Stimulated activated CD4-positive, alpha-beta T cell treated with anti-CD3 and anti-CD28 coated beads, TNF-alpha, amount 100 ng/mL, for 4 hours (primary cell): Measurements from ENCODE around the gene NDUFA7.
A peak's percentile ranks its signal among the peaks of the same experiment; 100 is the strongest.
"Not testable (repeated sequence)": the region's sequence is repeated elsewhere in the genome, so short reads cannot be mapped to it uniquely, and the experiment has no call there.

ENCODE experiments used
- DNase-seq, 3 experiments: peaks; one replicate each; pipeline ENCODE4 v3.0.0-alpha.2; 2020; ENCODE audit warnings: low read depth in 3 of 3

NDUFA7 gene

DNA sequence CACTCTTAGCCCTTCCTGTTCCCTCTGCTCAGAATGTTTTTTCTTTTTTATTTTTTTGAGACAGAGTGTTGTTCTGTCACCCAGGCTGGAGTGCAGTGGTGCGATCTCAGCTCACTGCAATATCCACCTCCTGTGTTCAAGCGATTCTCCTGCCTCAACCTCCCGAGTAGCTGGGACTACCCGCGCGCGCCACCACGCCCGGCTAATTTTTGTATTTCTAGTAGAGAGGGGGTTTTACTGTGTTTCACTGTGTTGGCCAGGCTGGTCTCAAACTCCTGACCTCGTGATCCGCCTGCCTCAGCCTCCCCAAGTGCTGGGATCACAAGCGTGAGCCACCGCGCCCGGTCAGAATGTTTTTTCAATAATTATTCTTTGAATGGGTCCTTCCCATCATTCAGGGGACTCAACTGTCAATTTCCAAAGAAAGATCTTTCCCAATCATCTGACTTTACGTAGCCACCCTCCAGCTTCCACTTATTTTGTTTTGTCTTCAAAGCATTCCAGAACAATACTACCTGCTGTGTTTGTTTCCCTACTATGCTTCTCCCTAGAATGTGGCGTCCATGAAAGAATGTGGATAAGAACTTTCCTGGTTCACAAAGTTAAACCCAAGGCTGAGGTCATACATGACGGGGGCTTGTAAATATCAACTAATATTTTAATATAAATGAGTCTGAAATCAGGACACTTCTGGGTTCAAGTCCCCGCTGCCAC lies 1.2 kb downstream of the NDUFA7 start:
- DNase-seq = no peak

DNA sequence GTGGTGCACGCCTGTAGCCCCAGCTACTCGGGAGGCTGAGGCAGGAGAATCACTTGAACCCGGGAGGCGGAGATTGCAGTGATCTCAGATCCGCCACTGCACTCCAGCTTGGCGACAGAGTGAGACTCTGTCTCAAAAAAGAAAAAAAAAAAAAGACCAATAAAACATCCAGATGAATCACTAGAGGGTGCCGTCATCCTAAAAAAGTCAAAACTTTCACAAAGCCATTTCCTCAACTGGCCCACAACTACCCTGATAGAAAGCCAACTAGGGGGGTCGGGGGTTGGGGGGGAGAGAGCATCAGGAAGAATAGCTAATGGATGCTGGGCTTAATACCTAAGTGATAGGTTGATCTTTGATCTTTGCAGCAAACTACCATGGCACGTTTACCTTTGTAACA lies 2.3 kb downstream of the NDUFA7 start:
- not testable (repeated sequence) for DNase-seq

DNA sequence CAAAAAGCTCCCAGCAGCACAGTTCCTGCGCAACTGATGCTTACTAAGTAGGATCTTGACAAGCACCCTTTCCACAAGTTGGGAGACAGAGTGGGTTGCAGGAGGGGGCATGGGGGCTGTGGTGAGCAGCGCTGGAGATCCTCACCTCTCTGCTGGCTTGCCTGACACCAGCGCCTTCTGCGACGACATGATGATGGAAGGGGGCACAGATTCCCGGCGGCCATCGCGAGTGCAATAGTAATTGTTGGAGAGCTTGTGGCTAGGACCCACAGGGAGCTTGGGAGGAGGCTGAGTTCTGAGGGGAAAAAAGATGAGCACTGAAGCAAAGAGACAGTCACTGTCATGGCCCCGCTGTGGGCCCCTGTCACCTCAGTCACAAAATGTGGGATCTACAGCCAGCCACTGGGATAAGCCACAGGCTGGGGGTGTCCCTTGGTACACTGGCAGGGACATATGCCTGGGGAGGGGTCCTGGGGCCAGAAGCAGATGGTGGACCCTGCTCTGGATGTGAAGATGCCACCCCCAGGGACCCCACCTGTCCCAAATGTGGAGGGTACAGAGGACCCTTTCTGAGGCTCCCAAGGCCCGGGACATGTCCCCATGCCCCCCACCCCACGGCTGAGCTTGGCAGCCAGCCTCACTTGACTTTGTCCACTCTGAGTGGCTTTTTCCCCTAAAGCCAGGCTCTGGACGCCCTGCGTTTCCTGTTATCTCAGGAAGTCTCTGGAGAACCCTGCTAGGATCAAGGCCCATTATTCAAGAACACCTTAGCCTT lies 4.6 kb downstream of the NDUFA7 start:
- no peak for DNase-seq

DNA sequence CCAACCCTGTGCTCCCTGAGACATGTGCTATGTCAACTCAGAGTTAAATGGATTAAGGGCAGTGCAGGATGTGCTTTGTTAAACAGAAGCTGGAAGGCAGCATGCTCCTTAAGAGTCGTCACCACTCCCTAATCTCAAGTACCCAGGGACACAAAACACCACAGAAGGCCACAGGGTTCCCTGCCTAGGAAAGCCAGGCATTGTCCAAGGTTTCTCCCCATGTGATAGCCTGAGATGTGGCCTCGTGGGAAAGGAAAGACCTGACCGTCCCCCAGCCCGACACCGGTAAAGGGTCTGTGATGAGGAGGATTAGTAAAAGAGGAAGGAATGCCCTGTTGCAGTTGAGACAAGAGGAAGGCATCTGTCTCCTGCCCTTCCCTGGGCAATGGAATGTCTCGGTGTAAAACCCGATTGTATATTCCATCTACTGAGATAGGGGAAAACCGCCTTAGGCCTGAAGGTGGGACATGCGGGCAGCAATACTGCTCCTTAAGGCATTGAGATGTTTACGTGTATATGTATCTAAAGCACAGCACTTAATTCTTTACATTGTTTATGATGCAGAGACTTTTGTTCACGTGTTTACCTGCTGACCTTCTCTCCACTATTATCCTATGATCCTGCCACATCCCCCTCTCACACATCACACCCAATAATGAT lies 6.1 kb downstream of the NDUFA7 start:
- DNase-seq = not testable (repeated sequence)

DNA sequence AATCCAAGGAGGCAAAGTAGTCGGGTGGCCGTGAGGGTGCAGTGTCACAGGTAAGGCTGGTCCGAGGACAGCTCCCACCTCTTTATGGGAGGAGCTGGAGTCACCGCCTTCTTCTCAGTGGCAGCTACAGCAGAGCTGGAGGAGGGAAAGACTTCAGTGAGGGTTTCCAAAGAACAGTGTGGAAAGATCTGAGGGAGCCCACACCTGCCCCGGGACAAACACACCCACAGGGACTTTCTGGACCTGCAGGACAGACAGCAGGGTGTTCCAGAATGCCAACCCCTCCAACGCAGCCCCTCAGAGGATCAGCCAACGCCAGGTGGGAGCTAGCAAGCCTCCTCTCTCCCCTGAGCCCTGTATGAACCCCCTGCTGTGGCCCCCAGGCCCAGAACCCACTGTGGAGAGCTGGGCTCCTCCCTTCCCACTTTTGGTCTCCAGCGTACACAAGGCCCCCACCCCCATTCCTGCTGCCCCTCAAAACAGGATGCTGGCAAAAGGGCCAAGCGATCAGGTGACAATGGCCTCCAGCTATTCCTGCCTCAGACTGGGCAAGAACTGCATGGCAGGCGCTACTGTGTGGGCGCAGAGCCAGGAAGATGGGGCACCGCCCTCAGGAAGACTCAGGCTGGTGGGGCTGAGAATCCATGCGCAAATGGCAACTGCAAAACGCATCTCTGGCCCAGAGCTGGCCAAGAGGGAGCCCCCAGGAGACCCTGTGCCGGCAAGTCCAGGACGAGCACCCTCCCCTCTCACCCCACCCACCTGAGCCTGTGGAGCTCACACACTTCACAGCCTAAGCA lies 9.5 kb downstream of the NDUFA7 start:
- DNase-seq = no peak

DNA sequence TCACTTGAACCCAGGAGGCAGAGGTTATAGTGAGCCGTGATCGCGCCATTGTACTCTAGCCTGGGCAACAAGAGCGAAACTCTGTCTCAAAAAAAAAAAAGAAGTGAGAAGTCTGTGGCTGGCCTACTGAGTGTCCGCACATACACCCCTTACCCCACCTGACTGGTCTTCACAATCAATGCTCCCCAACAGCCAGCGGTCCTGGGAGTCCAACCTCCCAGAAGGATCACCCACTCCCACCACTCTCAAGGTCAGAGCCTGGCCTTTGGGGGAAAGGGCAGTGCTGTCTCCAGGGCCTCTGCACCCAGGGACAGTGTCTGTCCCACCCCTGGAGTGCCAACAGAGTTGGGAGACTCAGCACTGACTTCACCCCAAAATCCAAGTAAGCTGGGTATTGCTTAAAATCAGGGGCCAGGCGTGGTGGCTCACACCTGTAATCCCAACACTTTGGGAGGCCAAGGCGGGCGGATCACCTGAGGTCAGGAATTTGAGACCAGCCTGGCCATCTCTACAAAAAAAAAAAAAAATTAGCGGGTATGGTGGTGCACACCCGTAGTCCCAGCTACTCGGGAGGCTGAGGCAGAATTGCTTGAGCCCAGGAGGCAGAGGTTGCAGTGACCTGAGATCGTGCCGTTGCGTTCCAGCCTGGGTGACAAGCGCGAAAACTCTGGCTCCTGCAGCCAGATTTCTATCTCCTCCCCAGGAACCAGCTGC lies 10.7 kb downstream of the NDUFA7 start:
- DNase-seq = no peak

DNA sequence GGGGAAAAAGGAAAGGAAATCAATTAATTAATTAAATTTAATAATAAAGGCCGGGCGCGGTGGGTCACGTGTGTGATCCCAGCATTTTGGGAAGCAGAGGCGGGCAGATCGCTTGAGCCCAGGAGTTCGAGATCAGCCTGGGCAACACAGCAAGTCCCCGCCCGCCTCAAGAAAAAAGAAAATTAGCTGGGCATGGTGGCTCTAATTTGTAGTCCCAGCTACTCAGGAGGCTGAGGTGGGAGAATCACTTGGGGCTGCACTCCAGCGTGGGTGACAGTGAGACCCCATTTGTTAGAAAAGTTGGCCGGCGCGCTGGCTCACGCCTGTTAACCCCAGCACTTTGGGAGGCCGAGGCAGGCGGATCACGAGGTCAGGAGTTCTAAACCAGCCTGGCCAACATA lies 12.3 kb downstream of the NDUFA7 start:
- DNase-seq = no peak

DNA sequence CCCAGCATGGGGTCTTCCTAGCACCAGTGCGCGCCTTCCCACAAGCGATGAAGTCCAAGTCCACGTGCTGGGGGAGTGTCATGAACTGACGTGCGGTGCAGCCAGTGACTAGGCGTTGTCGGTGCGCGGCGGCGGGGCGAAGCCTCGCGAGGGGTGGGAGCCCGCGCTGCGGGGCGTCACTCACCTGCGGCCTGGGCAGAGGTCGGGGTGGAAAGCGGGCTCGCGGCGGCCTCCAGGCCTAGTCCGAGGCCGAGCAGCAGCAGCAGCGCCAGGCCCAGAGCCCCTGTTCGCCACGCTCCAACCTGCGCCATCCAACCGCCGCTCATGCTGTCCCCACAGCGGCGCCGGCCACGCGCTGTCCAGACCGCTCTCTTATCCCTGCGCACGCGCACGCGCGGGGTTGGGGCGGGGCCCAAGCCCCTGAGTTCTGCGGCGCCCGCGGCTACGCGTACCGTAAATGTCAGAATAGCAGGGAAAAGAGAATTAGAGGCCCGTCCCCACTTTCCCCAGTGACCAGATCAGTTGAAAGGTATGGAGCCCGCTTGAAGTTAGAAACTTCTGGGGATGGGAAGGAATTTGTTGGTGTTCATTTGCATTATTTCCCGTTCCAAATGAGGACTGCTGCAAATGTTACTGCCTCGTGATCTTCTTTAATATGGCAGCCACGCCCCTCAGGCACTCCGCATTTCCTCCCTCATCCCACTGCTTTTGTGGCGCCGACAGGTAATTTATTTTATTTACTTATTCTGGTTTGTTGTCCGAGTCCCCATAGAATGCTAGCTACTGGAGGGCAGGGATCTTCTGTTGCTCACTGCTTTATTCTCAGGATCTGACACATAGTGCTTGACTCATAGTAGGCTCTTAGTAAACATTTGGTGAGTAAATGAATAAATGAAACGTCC lies 13.0 kb downstream of the NDUFA7 start, which contains the start of gene CD320:
CD320 (minus strand) TSS at position 394 of the 902 bp plus-strand sequence; CDS start at position 326, 68 bp downstream.
- peak; percentile 69 to 88 (median 72) for DNase-seq

DNA sequence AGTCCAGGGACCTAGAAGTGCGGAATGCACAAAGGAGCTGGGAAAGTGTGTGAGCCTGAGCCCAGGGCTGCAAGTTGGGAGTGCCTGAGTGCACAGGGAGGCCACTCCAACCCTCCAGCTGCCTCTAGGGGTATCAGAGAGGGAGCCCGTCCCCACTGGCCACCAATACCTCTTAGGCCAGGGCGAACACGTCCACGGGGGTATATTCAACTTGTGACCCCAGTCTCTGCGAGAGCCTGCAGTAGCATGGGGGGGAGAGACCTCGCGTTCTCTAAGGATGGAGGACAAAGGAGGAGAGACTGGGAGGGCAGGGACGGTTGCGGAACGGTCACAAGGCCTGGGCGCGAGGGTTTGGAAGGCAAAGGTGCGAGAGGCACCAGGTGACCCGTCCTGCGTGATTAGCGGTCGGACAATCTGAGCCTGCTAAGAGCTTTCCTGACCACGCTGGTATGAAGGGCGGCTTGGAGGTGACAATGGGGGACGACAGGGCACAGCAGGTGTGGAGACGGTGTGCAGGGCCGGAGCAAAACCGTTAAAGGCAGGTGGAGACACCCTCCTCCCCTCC lies 13.7 kb downstream of the NDUFA7 start:
- DNase-seq = no peak

DNA sequence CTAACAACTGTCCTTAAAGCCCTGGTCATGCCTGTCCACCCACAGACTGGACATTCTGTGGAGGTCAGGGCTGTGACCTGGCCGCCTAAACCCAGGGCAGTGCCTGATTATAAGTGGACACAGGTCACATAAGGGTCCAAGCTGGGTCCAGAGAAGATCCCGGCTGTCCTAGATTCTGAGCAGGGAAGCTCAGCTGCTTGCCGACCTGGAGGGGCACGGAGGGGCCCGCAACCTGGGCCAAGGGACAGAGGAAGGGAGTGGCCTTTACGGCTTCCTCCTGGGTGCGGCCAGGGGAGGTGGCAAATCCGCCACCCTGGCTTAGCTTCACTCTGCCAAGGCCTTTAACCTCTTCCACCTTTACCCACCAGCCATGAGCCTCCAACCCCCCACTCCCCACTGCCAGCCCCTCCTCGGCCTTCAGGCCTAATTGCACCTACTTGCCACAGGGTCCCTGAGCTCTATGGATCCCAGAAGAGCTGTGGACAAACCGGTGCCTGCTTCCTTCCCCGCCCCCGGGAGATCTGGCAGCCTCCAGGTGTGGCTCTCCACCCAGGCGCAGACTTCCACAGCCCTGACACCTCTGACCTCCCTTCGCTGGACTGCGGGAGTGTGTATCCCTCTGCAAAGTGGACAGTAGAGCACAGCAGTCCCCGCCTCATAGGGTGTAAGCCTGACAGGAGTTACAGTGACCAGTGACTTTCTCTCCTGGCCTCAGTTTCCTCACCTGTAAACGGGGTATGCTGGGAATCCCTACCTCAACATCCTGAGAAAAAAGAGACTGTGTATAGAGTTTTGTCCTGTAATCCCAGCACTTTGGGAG lies 14.7 kb downstream of the NDUFA7 start:
- no peak for DNase-seq

DNA sequence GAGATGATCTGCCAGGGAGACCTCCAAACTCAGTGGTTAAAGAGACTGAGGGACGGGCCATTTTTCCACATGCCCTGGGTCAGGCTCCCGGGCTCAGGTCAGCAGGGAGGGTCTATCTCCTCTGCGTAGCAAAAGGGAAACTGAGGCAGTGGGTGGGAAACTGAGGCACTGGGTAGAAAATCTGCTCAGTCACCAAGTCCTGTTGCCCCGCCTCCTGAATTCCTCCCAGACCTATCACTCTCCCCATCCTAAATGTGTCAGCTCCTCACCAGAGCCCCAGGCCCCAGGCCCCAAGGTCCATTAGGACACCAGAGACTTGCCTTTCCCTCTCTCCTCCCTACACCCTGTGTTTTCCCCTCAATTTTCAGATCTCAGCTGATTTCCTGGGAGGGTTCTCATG lies 15.4 kb downstream of the NDUFA7 start:
- DNase-seq = no peak

DNA sequence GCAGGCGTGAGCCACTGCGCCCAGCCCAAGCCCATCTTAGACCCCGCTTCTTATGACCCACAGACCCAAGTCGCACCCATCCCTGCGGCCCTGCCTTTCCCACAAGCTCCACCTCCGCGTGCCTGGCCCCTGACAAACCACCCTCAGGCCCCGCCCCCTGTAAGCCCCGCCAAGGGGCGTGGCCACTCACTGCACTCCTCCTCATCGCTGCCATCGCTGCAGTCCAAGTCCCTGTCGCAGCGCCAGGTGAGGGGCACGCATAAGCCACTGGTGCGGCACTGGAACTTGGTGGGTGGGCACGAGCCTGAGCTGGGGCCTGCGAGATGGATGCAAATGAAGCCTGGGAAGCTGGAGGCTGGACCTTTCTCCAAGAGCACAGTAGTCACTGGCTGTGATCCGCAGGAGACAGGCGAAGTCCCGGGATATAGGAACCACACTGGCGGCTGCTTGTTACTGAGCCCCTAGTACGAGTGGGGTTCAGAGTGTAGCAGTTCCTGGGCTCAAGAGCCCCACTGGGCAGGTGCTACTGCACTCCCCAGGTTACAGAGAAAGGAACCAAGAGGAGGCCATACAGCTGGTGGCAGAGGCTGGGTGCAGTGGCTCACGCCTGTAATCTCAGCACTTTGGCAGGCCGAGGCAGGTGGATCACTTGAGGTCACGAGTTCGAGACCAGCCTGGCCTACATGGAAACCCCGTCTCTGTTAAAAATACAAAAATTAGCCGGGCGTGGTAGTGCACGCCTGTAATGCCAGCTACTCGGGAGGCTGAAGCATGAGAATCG lies 16.1 kb downstream of the NDUFA7 start:
- no peak for DNase-seq

DNA sequence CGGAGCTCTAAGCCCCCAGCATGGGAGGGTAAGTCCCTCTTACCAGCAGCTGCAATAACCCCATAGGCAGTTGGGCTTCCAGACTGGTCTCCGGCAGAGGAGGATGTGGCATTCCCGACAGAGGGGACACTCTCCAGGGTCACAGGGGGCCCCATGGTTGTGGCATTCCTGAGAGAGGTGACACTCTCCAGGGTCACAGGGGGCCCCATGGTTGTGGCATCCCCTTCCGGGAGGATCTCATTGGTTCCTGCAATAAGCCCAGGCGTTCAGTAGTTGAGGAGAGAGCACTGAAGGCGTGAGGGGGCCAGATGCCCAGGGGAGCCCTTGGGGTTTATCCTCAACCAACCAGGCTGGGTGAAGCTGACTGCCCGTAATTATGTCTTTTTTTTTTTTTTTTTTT lies 18.4 kb downstream of the NDUFA7 start:
- DNase-seq = no peak

DNA sequence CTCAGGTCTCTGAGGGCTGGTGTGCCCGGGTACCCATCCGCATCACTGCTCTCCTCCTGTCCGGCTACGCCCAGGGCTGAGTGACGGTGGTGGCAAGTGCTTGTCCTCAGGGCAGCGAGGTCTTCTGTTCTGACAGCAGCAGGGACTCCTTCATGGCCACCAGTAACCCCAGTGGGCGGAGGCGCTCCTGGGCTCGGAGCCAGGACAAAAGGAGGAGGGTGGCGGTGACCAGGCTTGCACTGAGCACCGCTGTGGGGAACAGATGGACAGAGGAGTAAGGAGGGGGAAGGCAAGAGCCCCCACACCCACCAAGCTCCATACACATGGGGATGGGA lies 18.9 kb downstream of the NDUFA7 start:
- no peak for DNase-seq

DNA sequence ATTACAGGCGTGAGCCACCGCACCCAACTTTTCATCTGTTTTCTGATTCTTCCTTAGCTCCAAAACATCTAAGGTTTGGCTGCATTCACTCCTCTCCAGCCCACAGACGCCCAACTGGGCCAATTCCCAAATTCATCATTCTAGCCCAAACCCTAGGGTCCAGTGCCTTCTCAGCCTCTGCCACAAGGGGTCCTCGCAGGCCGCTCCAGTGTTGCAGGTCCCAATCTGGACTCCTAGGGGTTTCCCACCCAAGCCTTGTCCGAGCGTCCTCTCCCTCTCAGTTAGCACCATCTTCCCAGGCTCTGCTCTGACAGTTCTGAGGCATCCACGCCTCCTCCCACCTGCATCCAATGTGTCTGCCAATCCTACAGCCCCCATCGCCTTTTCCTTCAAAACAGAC lies 29.8 kb downstream of the NDUFA7 start:
- not testable (repeated sequence) for DNase-seq

DNA sequence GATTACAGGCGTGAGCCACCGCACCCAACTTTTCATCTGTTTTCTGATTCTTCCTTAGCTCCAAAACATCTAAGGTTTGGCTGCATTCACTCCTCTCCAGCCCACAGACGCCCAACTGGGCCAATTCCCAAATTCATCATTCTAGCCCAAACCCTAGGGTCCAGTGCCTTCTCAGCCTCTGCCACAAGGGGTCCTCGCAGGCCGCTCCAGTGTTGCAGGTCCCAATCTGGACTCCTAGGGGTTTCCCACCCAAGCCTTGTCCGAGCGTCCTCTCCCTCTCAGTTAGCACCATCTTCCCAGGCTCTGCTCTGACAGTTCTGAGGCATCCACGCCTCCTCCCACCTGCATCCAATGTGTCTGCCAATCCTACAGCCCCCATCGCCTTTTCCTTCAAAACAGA lies 44.7 kb downstream of the NDUFA7 start:
- not testable (repeated sequence) for DNase-seq

DNA sequence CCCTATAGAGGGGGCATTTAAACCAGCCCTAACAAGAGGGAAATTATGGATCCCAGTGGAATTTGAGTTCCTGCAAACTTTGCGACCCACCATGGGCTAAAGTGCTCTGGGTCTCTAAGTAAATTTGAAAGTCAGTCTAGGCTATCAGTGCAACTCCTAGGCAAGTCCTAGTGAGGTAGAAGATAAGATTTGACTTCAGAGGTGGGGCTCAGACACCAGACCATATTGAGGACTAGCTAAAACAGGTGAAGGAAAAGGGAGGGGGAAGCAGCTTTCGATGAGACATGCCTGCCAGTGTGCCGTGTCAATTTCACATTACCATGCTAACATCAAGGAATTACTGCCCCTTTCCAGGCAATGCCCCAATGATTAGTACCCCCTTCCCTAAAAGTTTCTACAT lies 51.5 kb downstream of the NDUFA7 start:
- no peak for DNase-seq

DNA sequence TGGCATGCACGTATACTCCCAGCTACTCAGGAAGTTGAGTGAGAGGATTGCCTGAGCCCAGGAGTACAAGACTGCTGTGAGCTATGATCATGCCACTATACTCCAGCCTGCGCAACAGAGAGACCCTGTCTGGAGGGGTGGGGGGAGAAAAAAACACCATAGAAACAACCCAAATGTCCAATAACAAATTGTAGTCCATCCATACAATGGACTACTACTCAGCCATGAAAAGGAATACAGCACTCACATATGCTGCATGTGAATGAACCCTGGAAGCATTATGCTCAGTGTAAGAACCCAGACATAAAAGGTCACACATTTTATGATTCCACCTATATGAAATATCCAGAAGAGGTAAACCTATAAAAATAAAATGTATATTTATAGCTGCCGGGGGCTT lies 55.3 kb downstream of the NDUFA7 start:
- DNase-seq = no peak
